CD4-positive, alpha-beta T cell treated with Interferon gamma for 1 hour (primary cell): ENCODE data around the gene MIOS.
"Not testable (repeated sequence)": the region's sequence is repeated elsewhere in the genome, so short reads cannot be mapped to it uniquely, and the experiment has no call there.

Experiments
- DNase-seq: peaks from one replicate; pipeline ENCODE4 v3.0.0-alpha.2; 2020

MIOS gene

DNA sequence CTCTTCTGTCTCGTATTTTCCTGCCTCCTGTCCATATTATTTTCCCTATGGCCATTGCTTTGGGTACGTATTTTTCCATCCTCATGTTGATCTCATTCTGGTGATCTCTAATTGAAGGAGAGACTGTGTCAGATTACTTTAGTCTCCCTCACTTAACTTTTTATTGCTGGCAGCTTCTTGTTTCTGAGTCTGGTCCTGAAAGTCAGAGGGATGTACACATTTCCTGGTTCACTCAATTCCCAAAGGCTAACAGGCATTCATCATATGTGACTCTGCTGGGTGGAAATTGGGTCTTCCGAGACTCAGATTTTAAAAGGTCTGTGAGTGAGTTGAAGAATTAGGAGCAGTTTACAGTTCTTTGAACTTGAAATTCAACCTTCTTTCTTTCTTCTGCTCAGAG is 84.8 kb downstream of the MIOS start:
- no peak for DNase-seq

- no peak for DNase-seq
Measured at GRCh38 chr7:7652798-7653540, 86.3 kb downstream of the MIOS start.

DNA sequence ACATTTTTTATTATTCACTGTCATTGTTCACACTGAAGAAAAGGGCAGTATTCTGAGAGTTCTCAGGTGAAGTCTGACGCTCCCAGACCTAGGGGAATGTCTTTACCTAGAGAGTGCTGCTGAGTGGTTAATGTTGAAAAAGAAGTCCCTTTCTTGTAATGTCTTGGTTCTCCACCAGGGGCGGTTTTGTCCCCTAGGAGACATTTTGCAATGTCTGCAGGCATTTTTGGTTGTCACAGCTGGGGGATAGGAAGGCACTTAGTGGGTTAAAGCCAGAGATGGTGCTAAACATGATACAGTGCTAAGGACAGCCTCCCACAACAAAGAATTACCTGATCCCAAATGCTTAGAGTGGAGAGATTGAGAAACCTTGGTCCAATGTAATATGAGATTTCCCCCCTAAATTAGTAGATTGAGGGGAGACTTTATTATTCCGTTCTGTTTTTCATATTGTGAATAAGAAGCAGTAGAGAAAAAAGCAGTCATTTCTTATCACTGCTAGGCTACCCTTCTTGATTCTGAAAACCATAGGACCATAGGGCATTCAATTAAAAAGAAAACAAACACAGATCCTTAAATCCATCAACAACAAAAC is 87.0 kb downstream of the MIOS start:
- no peak for DNase-seq

- no peak for DNase-seq
Measured at GRCh38 chr7:7654964-7655715, 88.5 kb downstream of the MIOS start.

- not testable (repeated sequence) for DNase-seq
Measured at GRCh38 chr7:7656459-7656858, 89.8 kb downstream of the MIOS start.
